Keratinocyte (primary cell): Measurements from ENCODE around the gene DNAJB4. TPM values are rescaled to one million over a fixed set of nuclear protein-coding genes. Genes with fewer than 3 reads are reported as not detected.
"Not testable (repeated sequence)": the region's sequence is repeated elsewhere in the genome, so short reads cannot be mapped to it uniquely, and the experiment has no call there.

Experiments used
- DNase-seq: peaks from one replicate; pipeline ENCODE4 v3.0.0-alpha.2; 2011; ENCODE audit warnings: low read depth, missing footprints, low spot score
- FAIRE-seq: peaks from 2 replicates; lab custom pipeline; 2011; peaks lifted over from hg19 to GRCh38; lab: Jason Lieb, UNC
- H2AFZ ChIP-seq: 2 replicates; pipeline ENCODE4 v1.6.0; 2012; ENCODE audit warnings: low read length, control low read depth, inconsistent platforms; ENCODE audit not compliant: control insufficient read depth
- H3K27ac ChIP-seq: 2 replicates; pipeline ENCODE4 v1.5.1; 2011; ENCODE audit warnings: low read length; ENCODE audit not compliant: control insufficient read depth, insufficient read depth
- H3K27me3 ChIP-seq: 3 replicates; pipeline ENCODE4 v1.6.0; 2011; ENCODE audit warnings: low read length; ENCODE audit not compliant: control insufficient read depth, insufficient read depth; ENCODE audit errors: extremely low read depth
- H3K36me3 ChIP-seq, 2 experiments: 2 replicates in 1 of 2; 3 replicates in 1 of 2; pipeline ENCODE4 v1.5.1; 2011; ENCODE audit warnings: low read length in 2 of 2, mild to moderate bottlenecking in 1 of 2; ENCODE audit not compliant: control insufficient read depth in 2 of 2, insufficient read depth in 2 of 2; ENCODE audit errors: extremely low read depth in 1 of 2
- H3K4me1 ChIP-seq: 3 replicates; pipeline ENCODE4 v1.5.1; 2011; ENCODE audit warnings: low read length; ENCODE audit not compliant: control insufficient read depth, insufficient read depth; ENCODE audit errors: extremely low read depth
- H3K4me2 ChIP-seq: 3 replicates; pipeline ENCODE4 v1.6.0; 2011; ENCODE audit warnings: low read depth, low read length; ENCODE audit not compliant: control insufficient read depth, insufficient read depth; ENCODE audit errors: extremely low read depth
- H3K4me3 ChIP-seq, 3 experiments: fragments of 200-600 bp in 1 of 3; sonication (generic) in 1 of 3; 2 replicates in 2 of 3; 3 replicates in 1 of 3; pipeline ENCODE4 v1.5.1; 2011 to 2016; ENCODE audit warnings: low read length in 3 of 3, mild to moderate bottlenecking in 3 of 3, control low read depth in 2 of 3, inconsistent platforms in 1 of 3, low read depth in 1 of 3, mixed read lengths in 1 of 3, mixed run types in 1 of 3, moderate library complexity in 1 of 3; ENCODE audit not compliant: control insufficient read depth in 2 of 3, insufficient read depth in 2 of 3; ENCODE audit errors: extremely low read depth in 1 of 3
- H3K79me2 ChIP-seq: 2 replicates; pipeline ENCODE4 v1.6.0; 2012; ENCODE audit warnings: low read length; ENCODE audit not compliant: control insufficient read depth, insufficient read depth
- H3K9ac ChIP-seq: 3 replicates; pipeline ENCODE4 v1.6.0; 2011; ENCODE audit warnings: low read length; ENCODE audit not compliant: control insufficient read depth, insufficient read depth; ENCODE audit errors: extremely low read depth
- H3K9me1 ChIP-seq: 3 replicates; pipeline ENCODE4 v1.6.0; 2011; ENCODE audit warnings: low read length; ENCODE audit not compliant: control insufficient read depth, insufficient read depth; ENCODE audit errors: extremely low read depth
- H3K9me3 ChIP-seq: 2 replicates; pipeline ENCODE4 v1.5.1; 2012; ENCODE audit warnings: low read depth, low read length; ENCODE audit not compliant: control insufficient read depth
- H4K20me1 ChIP-seq: 3 replicates; pipeline ENCODE4 v1.6.0; 2011; ENCODE audit warnings: low read length; ENCODE audit not compliant: control insufficient read depth, insufficient read depth; ENCODE audit errors: extremely low read depth
- CTCF ChIP-seq, 3 experiments: IDR thresholded peaks in 1 of 3; conservative IDR thresholded peaks in 1 of 3; optimal IDR thresholded peaks in 1 of 3; 2 replicates in 2 of 3; 3 replicates in 1 of 3; pipeline versions ENCODE3 to v1.5.1; 2011; ENCODE audit warnings: low read length in 3 of 3, mild to moderate bottlenecking in 3 of 3, moderate library complexity in 2 of 3, control low read depth in 1 of 3, inconsistent platforms in 1 of 3; ENCODE audit not compliant: insufficient read depth in 2 of 3; ENCODE audit errors: extremely low read depth in 1 of 3
- EZH2 ChIP-seq: IDR thresholded peaks from one replicate; pipeline ENCODE4 v1.6.1; 2012; ENCODE audit warnings: inconsistent platforms, mild to moderate bottlenecking, low read length, moderate library complexity
- dilution Hi-C: fragments of 300-500 bp; cut with MboI; formaldehyde crosslinking; loops from one replicate; pipeline ENCODE4 v1.7.0; 2020; ENCODE audit warnings: low sequenced_read_pairs; ENCODE audit not compliant: extremely low pct_ligation_motif_present
- polyA plus RNA-seq, 5 experiments: library from polyadenylated mRNA; depleted of rRNA in 3 of 5; stranded (reverse) in 3 of 5; stranded (forward) in 1 of 5; unstranded in 1 of 5; fragments of >200 nt; gene quantifications; 1 replicate in 1 of 5; 2 replicates in 3 of 5; 3 replicates in 1 of 5; pipeline versions ENCODE4 v1.2.1 to v1.2.3, GENCODE V29; 2011 to 2012; ENCODE audit warnings: missing spikeins in 2 of 5, low read depth in 1 of 5, low replicate concordance in 1 of 5

The DNAJB4 gene
- polyA plus RNA-seq, 1 donor (not counting 4 experiments of a cell fraction or from before 2014, with no cell fraction given), result 30.9 TPM

GRCh38 chr1:77978969-77979876 lies 25.5 kb upstream of the DNAJB4 start, which contains the start of gene FUBP1:
FUBP1 (minus strand) TSS chr1:77979072; CDS start chr1:77979004, 68 bp downstream.
- Histone ChIP-seq H2AFZ (peak within 1 kb of the TSS; percentile 98), H3K9me3 (no peaks in the 10 kb centered on the region), H4K20me1 (peaks cover 28% of the 10 kb centered on the region), H3K27me3 (no peaks in the 10 kb centered on the region), H3K4me1 (peaks cover 20% of the 10 kb centered on the region), H3K4me2 (peak within 1 kb of the TSS; percentile 90), H3K36me3 (peaks cover 4 to 8% of the 10 kb centered on the region in 2 experiments), H3K9me1 (peaks cover 2% of the 10 kb centered on the region), H3K79me2 (peaks cover 76% of the 10 kb centered on the region), H3K9ac (peak within 1 kb of the TSS; percentile 100), H3K4me3 (peak within 1 kb of the TSS; percentile 55 to 93 (median 90)), H3K27ac (peak within 1 kb of the TSS; percentile 100)
- dilution Hi-C loops, result no loop called here
- DNase-seq (peak; percentile 88), FAIRE-seq (peak; percentile 79)
- peak; percentile 69 to 85 (median 83) for TF ChIP-seq CTCF (optimal IDR thresholded peaks at IDR 0.05 in 1 of 3, IDR thresholded peaks at IDR 0.05 in 1 of 3, conservative IDR thresholded peaks at IDR 0.05 in 1 of 3; ENCODE audit: extremely low read depth in 1 of 3, insufficient read depth in 2 of 3, low read length in 3 of 3)
- no peak for TF ChIP-seq EZH2

GRCh38 chr1:77983352-77983996 lies 21.3 kb upstream of the DNAJB4 start:
- H2AFZ ChIP-seq, H3K9me1 ChIP-seq, H4K20me1 ChIP-seq, H3K27me3 ChIP-seq, H3K9me3 ChIP-seq, FAIRE-seq, H3K4me1 ChIP-seq, H3K36me3 ChIP-seq, DNase-seq, dilution Hi-C loops, H3K9ac ChIP-seq, H3K4me2 ChIP-seq, H3K4me3 ChIP-seq, H3K27ac ChIP-seq: not testable (repeated sequence)
- H3K79me2 ChIP-seq, result peaks cover 52% of the 10 kb centered on the region
